Measurements from ENCODE around the gene FRYL. TPM values are rescaled to one million over a fixed set of nuclear protein-coding genes. Genes with fewer than 3 reads are reported as not detected.

Gene FRYL
- total RNA-seq, 2 donors from 2014 or later, result 29.8 to 35.1 TPM

- no peak for TF ChIP-seq CTCF (IDR thresholded peaks at IDR 0.05)
- H3K4me3 ChIP-seq, result no peak overlapping the region
- H3K36me3 ChIP-seq, result peaks cover 25% of the 10 kb centered on the region
- no peaks in the 10 kb centered on the region for H3K9me3 ChIP-seq
- no peak for DNase-seq (ENCODE audit: low spot score)
- no peaks in the 10 kb centered on the region for H3K4me1 ChIP-seq
- no peak overlapping the region for H3K27ac ChIP-seq
- H3K27me3 ChIP-seq, result no peaks in the 10 kb centered on the region
Observed at GRCh38 chr4:48504352-48504751, 275.7 kb downstream of the FRYL start.

- Histone ChIP-seq H3K27me3 (no peaks in the 10 kb centered on the region), H3K27ac (no peak overlapping the region), H3K9me3 (no peaks in the 10 kb centered on the region), H3K36me3 (peaks cover 27% of the 10 kb centered on the region), H3K4me1 (no peaks in the 10 kb centered on the region), H3K4me3 (no peak overlapping the region)
- no peak for DNase-seq (ENCODE audit: low spot score)
- TF ChIP-seq CTCF (IDR thresholded peaks at IDR 0.05), result no peak
Observed at GRCh38 chr4:48504026-48504330, 276.1 kb downstream of the FRYL start.

- H3K4me3 ChIP-seq, result no peak overlapping the region
- no peak for TF ChIP-seq CTCF (IDR thresholded peaks at IDR 0.05)
- peaks cover 29% of the 10 kb centered on the region for H3K36me3 ChIP-seq
- H3K4me1 ChIP-seq, result no peaks in the 10 kb centered on the region
- no peak overlapping the region for H3K27ac ChIP-seq
- no peaks in the 10 kb centered on the region for H3K9me3 ChIP-seq
- no peaks in the 10 kb centered on the region for H3K27me3 ChIP-seq
- no peak for DNase-seq (ENCODE audit: low spot score)
Observed at GRCh38 chr4:48503233-48504025, 276.6 kb downstream of the FRYL start.

GRCh38 chr4:48499551-48500066 is 280.5 kb downstream of the FRYL start:
- Histone ChIP-seq H3K4me1 (no peaks in the 10 kb centered on the region), H3K27me3 (no peaks in the 10 kb centered on the region), H3K9me3 (no peaks in the 10 kb centered on the region), H3K4me3 (no peak overlapping the region), H3K27ac (no peak overlapping the region), H3K36me3 (peaks cover 19% of the 10 kb centered on the region)
- TF ChIP-seq CTCF (IDR thresholded peaks at IDR 0.05), result no peak
- no peak for DNase-seq (ENCODE audit: low spot score)

- no peak for DNase-seq (ENCODE audit: low spot score)
- no peak for TF ChIP-seq CTCF (IDR thresholded peaks at IDR 0.05)
- Histone ChIP-seq H3K36me3 (peaks cover 19% of the 10 kb centered on the region), H3K27ac (no peak overlapping the region), H3K4me3 (no peak overlapping the region), H3K9me3 (no peaks in the 10 kb centered on the region), H3K27me3 (no peaks in the 10 kb centered on the region), H3K4me1 (no peaks in the 10 kb centered on the region)
Observed at GRCh38 chr4:48498895-48499294, 281.2 kb downstream of the FRYL start.

- Histone ChIP-seq H3K9me3 (no peaks in the 10 kb centered on the region), H3K27me3 (peaks cover 0 to 1% of the 10 kb centered on the region in 2 donors), H3K4me1 (no peaks in the 10 kb centered on the region), H3K36me3 (peaks cover 19% of the 10 kb centered on the region), H3K4me3 (no peak overlapping the region), H3K27ac (no peak overlapping the region)
- DNase-seq (ENCODE audit: low spot score), result no peak
- no peak for TF ChIP-seq CTCF (IDR thresholded peaks at IDR 0.05)
Observed at GRCh38 chr4:48495941-48496340, 284.1 kb downstream of the FRYL start.
